Sigmoid colon (tissue), 7 donors: ENCODE measurements around the gene TMED7. TPM values are rescaled to one million over a fixed set of nuclear protein-coding genes. Genes with fewer than 3 reads are reported as not detected.
A peak's percentile ranks its signal among the peaks of the same experiment; 100 is the strongest.

Source experiments
- DNase-seq: peaks from one replicate; pipeline ENCODE4 v3.0.0-alpha.2; 2019
- H3K27ac ChIP-seq, 4 donors: fragments of 200-600 bp; sonication (generic); one replicate each; pipeline ENCODE4 v1.5.1; 2016 to 2019; ENCODE audit warnings: mild to moderate bottlenecking in 1 of 4
- H3K27me3 ChIP-seq, 3 donors: fragments of 200-600 bp; sonication (generic); one replicate each; pipeline ENCODE4 v1.5.1; 2019; ENCODE audit warnings: mild to moderate bottlenecking in 1 of 3
- H3K36me3 ChIP-seq, 4 donors: fragments of 200-600 bp; sonication (generic); one replicate each; pipeline ENCODE4 v1.5.1; 2016 to 2019
- H3K4me1 ChIP-seq, 4 donors: fragments of 200-600 bp; sonication (generic); one replicate each; pipeline ENCODE4 v1.5.1; 2017 to 2019
- H3K4me3 ChIP-seq, 4 donors: fragments of 200-600 bp; sonication (generic); one replicate each; pipeline ENCODE4 v1.5.1; 2017 to 2019; ENCODE audit warnings: mild to moderate bottlenecking in 2 of 4, moderate library complexity in 1 of 4
- H3K9me3 ChIP-seq, 4 donors: fragments of 200-600 bp in 3 of 4; sonication (generic) in 3 of 4; one replicate each; pipeline versions ENCODE4 v1.5.1 to v1.6.1; 2013 to 2019
- CTCF ChIP-seq, 4 experiments: fragments of 450-650 bp in 3 of 4; fragments of 200-600 bp in 1 of 4; IDR thresholded peaks; one replicate each; pipeline ENCODE4 v1.5.1; 2016 to 2019; ENCODE audit warnings: antibody characterized with exemption in 4 of 4, mild to moderate bottlenecking in 3 of 4, moderate library complexity in 2 of 4
- EP300 ChIP-seq, 4 donors: sonication (generic); formaldehyde crosslinking; IDR thresholded peaks; one replicate each; pipeline ENCODE4 v1.6.1; 2017; ENCODE audit warnings: antibody characterized with exemption in 4 of 4
- POLR2A ChIP-seq, 2 donors: fragments of 450-650 bp; IDR thresholded peaks; one replicate each; pipeline ENCODE4 v1.6.1; 2016; ENCODE audit warnings: antibody characterized with exemption in 2 of 2, mild to moderate bottlenecking in 2 of 2, moderate library complexity in 2 of 2
- POLR2AphosphoS5 ChIP-seq, 4 donors: sonication (generic); formaldehyde crosslinking; IDR thresholded peaks; one replicate each; pipeline ENCODE4 v1.6.1; 2017; ENCODE audit warnings: antibody characterized with exemption in 4 of 4
- WGBS, 2 donors: extraction: QIAGEN DNeasy Blood & Tissue Kit; methylation state at CpG; one replicate each; pipeline ENCODE4 v1.1.7; 2013; 5-methylcytosine and 5-hydroxymethylcytosine counted together
- intact Hi-C: fragments of 100-400 bp; cut with DNase I; formaldehyde crosslinking; loops from one replicate; pipeline ENCODE4 v1.15.1; 2023
- polyA plus RNA-seq, 3 donors: library from polyadenylated mRNA; stranded (reverse); fragments of 200-250 nt; gene quantifications; one replicate each; pipeline ENCODE4 v1.2.3, GENCODE V29; 2013
- total RNA-seq, 4 donors: library from RNA; depleted of rRNA; stranded (reverse); fragments of >200 nt; gene quantifications; one replicate each; pipeline ENCODE4 v1.1.0, GENCODE V29; 2016
- donor health status: healthy with polysubstance abuse.
- donor health status: Bipolar disorder and iron deficiency.
- donor health status: healthy.

The TMED7 gene
- total and polyA plus RNA-seq, 7 donors: 10.8 to 104 (median 80.8) TPM

- peak overlapping the region in 2 of 4 donors; percentile 86 to 94 for H3K4me3 ChIP-seq
- WGBS, 2 donors: 74 to 78% methylated on average over 3 of the region's 3 CpGs
- intact Hi-C loops: no loop called here
- no peaks in the 10 kb centered on the region for H3K27me3 ChIP-seq
- peak overlapping the region in 1 of 4 donors; percentile 96 for H3K27ac ChIP-seq
- peaks cover 0 to 39% (median 34%) of the 10 kb centered on the region in 4 donors for H3K4me1 ChIP-seq
- no peaks in the 10 kb centered on the region for H3K9me3 ChIP-seq
- H3K36me3 ChIP-seq: no peaks in the 10 kb centered on the region
- no peak for DNase-seq
- no peak for TF ChIP-seq CTCF (IDR thresholded peaks at IDR 0.05)
Measured at GRCh38 chr5:115600766-115601165, 25.1 kb downstream of the TMED7 start.

GRCh38 chr5:115599924-115600323, 25.9 kb downstream of the TMED7 start:
- WGBS, 2 donors: 85 to 89% methylated on average over 2 of the region's 2 CpGs
- Histone ChIP-seq H3K36me3 (no peaks in the 10 kb centered on the region), H3K9me3 (no peaks in the 10 kb centered on the region), H3K4me3 (no peak overlapping the region), H3K4me1 (peaks cover 0 to 39% (median 31%) of the 10 kb centered on the region in 4 donors), H3K27me3 (no peaks in the 10 kb centered on the region), H3K27ac (peak overlapping the region in 2 of 4 donors; percentile 0 to 35)
- intact Hi-C loops: no loop called here
- TF ChIP-seq POLR2AphosphoS5 (IDR thresholded peaks at IDR 0.05) (no peak), POLR2A (IDR thresholded peaks at IDR 0.05) (no peak), EP300 (IDR thresholded peaks at IDR 0.05) (no peak), CTCF (IDR thresholded peaks at IDR 0.05) (no peak)
- no peak for DNase-seq

- Histone ChIP-seq H3K4me3 (no peak overlapping the region), H3K27me3 (no peaks in the 10 kb centered on the region), H3K9me3 (no peaks in the 10 kb centered on the region), H3K27ac (peak overlapping the region in 2 of 4 donors; percentile 0 to 35), H3K36me3 (no peaks in the 10 kb centered on the region), H3K4me1 (peaks cover 0 to 39% (median 31%) of the 10 kb centered on the region in 4 donors)
- intact Hi-C loops: no loop called here
- 81 to 88% methylated on average over 1 of the region's 1 CpG for WGBS, 2 donors
- no peak for DNase-seq
- TF ChIP-seq POLR2AphosphoS5 (IDR thresholded peaks at IDR 0.05) (no peak), POLR2A (IDR thresholded peaks at IDR 0.05) (no peak), CTCF (IDR thresholded peaks at IDR 0.05) (no peak), EP300 (IDR thresholded peaks at IDR 0.05) (no peak)
Measured at GRCh38 chr5:115599502-115599901, 26.3 kb downstream of the TMED7 start.

GRCh38 chr5:115594128-115595047, 31.4 kb downstream of the TMED7 start:
- Histone ChIP-seq H3K27me3 (no peaks in the 10 kb centered on the region), H3K27ac (no peak overlapping the region), H3K9me3 (no peaks in the 10 kb centered on the region), H3K4me3 (no peak overlapping the region), H3K4me1 (peaks cover 0 to 23% (median 9%) of the 10 kb centered on the region in 4 donors), H3K36me3 (no peaks in the 10 kb centered on the region)
- intact Hi-C loops: no loop called here
- no peak for TF ChIP-seq POLR2AphosphoS5 (IDR thresholded peaks at IDR 0.05)
- TF ChIP-seq POLR2A (IDR thresholded peaks at IDR 0.05): no peak
- TF ChIP-seq EP300 (IDR thresholded peaks at IDR 0.05): no peak
- DNase-seq: no peak
- 81 to 88% methylated on average over 2 of the region's 2 CpGs for WGBS, 2 donors

GRCh38 chr5:115589043-115589442, 36.8 kb downstream of the TMED7 start:
- Histone ChIP-seq H3K9me3 (no peaks in the 10 kb centered on the region), H3K27ac (peak overlapping the region in 2 of 4 donors; percentile 2 to 19), H3K4me1 (peaks cover 0 to 21% (median 14%) of the 10 kb centered on the region in 4 donors), H3K36me3 (no peaks in the 10 kb centered on the region), H3K4me3 (no peak overlapping the region), H3K27me3 (no peaks in the 10 kb centered on the region)
- DNase-seq: no peak
- 24 to 70% methylated on average over 3 of the region's 3 CpGs for WGBS, 2 donors
- TF ChIP-seq POLR2AphosphoS5 (IDR thresholded peaks at IDR 0.05) (peak; percentile 33 to 63 (median 50)), CTCF (IDR thresholded peaks at IDR 0.05) (no peak)
- intact Hi-C loops: loop anchor here (5.0 kb wide), 1 partner anchor 47 kb away; the partner anchor contains the start of gene FEM1C
